Measurements from ENCODE around the gene HPCAL1.

Gene HPCAL1

DNA sequence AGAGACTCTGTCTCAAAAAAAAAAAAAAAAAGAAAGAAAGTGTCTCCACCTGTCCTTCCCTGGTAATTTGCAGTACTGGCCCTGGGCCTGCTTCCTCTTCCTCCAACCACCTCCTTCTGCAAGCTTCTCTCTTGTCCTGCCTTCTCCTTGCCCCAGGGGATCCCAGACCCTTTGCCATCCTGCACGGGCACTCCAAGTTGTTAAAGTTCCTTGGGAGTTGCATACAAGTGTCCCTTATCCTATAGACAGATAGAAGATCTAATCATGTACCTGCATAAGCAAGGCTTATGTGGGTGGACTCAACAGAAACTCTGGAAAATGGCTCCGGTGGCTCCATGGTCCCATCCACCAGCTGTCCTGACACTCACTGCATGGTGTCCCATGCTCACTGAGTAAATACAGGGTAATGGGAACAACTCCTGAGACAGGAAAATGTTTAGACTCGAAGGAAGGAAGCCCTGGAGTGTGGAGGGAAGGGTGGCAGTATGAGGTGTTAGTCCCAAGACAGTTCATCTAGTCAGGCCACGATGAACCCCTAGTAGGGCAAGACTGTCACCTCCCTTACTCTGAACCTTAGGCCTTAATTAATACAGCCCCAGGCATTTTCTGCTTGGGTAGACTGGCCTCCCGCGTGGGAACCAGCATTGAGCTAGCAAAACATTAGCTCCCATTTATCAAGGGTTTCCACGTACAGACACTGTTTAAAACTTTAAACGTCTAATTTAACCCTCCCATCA, 128.3 kb downstream of the HPCAL1 start:
- H3K36me3 ChIP-seq (ENCODE audit: insufficient read depth, low read length): no peaks in the 10 kb centered on the region
- H3K4me1 ChIP-seq (ENCODE audit: insufficient read depth, low read length): no peaks in the 10 kb centered on the region; the same call in 1 of the 2 replicates
- no peak overlapping the region for H3K9ac ChIP-seq (ENCODE audit: low read depth, low read length)
- H3K9me3 ChIP-seq (ENCODE audit: control insufficient read depth, insufficient read depth, low read length): no peaks in the 10 kb centered on the region

DNA sequence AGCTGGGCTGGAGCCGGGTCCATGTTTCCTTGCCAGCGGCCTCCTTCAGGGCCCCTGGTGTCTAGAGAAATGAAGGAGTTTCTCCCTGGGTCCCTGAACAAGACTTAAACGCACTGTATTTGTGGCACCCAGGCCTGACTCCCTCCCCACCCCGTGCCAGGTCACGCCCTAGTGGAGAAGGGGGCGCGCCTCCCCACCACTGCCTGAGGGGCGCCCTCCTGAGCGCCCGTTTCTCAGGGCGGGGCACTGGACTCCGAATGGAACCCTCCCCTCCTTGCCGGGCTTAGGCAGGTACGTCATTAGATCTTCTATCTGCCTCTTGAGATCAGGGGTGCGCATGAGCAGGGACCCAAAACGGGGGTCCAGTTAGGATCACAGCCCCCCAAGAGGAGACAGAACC, 129.1 kb downstream of the HPCAL1 start:
- Histone ChIP-seq H3K9ac (ENCODE audit: low read depth, low read length) (peak overlapping the region; percentile 55; the same call in 1 of the 2 replicates), H3K36me3 (ENCODE audit: insufficient read depth, low read length) (no peaks in the 10 kb centered on the region), H3K4me1 (ENCODE audit: insufficient read depth, low read length) (no peaks in the 10 kb centered on the region; the same call in 1 of the 2 replicates), H3K9me3 (ENCODE audit: control insufficient read depth, insufficient read depth, low read length) (no peaks in the 10 kb centered on the region)

DNA sequence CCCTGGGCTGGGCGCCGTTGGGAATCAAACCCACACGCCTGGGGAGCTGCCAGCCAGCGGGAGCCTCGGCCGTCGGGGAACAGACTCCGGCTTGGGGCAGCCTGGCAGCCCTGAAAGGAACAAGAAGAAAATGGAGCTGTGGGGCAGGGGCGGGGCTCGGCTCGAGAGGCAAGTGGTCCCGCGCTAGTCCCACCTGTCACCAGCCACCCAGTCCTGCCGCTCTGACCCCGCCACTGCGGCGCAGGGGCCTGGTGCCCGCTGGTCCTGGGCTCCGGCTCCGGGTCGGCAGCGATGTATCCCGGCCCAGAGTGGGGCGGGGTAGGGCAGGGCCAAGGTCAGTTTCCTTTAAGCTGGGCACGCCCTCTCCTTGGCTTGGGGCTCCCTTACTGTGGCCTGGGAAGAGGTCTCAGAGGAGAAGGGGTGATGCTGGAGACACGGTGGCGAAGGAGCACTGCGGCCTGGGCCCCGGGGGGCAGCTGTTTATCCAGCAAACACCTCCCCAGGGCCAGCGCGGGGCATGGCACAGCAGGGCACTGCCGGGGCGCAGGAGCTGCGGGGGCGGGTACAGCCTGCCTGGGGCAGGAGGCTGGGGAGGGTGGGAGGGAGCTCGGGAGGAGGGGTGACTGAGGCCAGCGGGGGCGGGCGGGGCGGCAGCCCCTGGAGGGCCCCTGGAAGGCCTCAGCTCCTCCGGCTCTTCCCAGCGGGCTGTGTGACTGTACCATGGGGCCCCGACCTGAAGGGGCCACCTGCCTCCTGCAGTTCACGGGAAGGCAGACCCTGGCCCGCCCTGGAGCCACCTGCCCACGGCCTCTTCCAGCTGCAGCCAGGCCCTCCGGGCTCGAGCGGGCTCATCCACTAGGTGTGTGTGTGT, 129.8 kb downstream of the HPCAL1 start:
- H3K4me1 ChIP-seq (ENCODE audit: insufficient read depth, low read length): no peaks in the 10 kb centered on the region; the same call in 1 of the 2 replicates
- no peaks in the 10 kb centered on the region for H3K9me3 ChIP-seq (ENCODE audit: control insufficient read depth, insufficient read depth, low read length)
- H3K36me3 ChIP-seq (ENCODE audit: insufficient read depth, low read length): no peaks in the 10 kb centered on the region
- peak overlapping the region; percentile 55; the same call in 1 of the 2 replicates for H3K9ac ChIP-seq (ENCODE audit: low read depth, low read length)

- Histone ChIP-seq H3K9me3 (ENCODE audit: control insufficient read depth, insufficient read depth, low read length) (no peaks in the 10 kb centered on the region), H3K36me3 (ENCODE audit: insufficient read depth, low read length) (no peaks in the 10 kb centered on the region)
Measured at GRCh38 chr2:10433264-10433946, 130.7 kb downstream of the HPCAL1 start.

GRCh38 chr2:10433947-10434885, 131.5 kb downstream of the HPCAL1 start:
- no peaks in the 10 kb centered on the region; the same call in 1 of the 2 replicates for H3K4me1 ChIP-seq (ENCODE audit: insufficient read depth, low read length)
- H3K9me3 ChIP-seq (ENCODE audit: control insufficient read depth, insufficient read depth, low read length): no peaks in the 10 kb centered on the region
- no peaks in the 10 kb centered on the region for H3K36me3 ChIP-seq (ENCODE audit: insufficient read depth, low read length)
- no peak overlapping the region for H3K9ac ChIP-seq (ENCODE audit: low read depth, low read length)

More at GRCh38 chr2:10433264-10433946, 130.7 kb downstream of the HPCAL1 start:
- H3K4me1 ChIP-seq (ENCODE audit: insufficient read depth, low read length): no peaks in the 10 kb centered on the region; the same call in 1 of the 2 replicates
- no peak overlapping the region for H3K9ac ChIP-seq (ENCODE audit: low read depth, low read length)

GRCh38 chr2:10434886-10435819, 132.4 kb downstream of the HPCAL1 start:
- no peaks in the 10 kb centered on the region for H3K9me3 ChIP-seq (ENCODE audit: control insufficient read depth, insufficient read depth, low read length)
- no peaks in the 10 kb centered on the region; the same call in 1 of the 2 replicates for H3K4me1 ChIP-seq (ENCODE audit: insufficient read depth, low read length)
- H3K36me3 ChIP-seq (ENCODE audit: insufficient read depth, low read length): no peaks in the 10 kb centered on the region
- no peak overlapping the region for H3K9ac ChIP-seq (ENCODE audit: low read depth, low read length)

GRCh38 chr2:10435820-10436204, 133.1 kb downstream of the HPCAL1 start:
- H3K4me1 ChIP-seq (ENCODE audit: insufficient read depth, low read length): no peaks in the 10 kb centered on the region; the same call in 1 of the 2 replicates
- H3K36me3 ChIP-seq (ENCODE audit: insufficient read depth, low read length): no peaks in the 10 kb centered on the region
- no peaks in the 10 kb centered on the region for H3K9me3 ChIP-seq (ENCODE audit: control insufficient read depth, insufficient read depth, low read length)
- no peak overlapping the region for H3K9ac ChIP-seq (ENCODE audit: low read depth, low read length)

DNA sequence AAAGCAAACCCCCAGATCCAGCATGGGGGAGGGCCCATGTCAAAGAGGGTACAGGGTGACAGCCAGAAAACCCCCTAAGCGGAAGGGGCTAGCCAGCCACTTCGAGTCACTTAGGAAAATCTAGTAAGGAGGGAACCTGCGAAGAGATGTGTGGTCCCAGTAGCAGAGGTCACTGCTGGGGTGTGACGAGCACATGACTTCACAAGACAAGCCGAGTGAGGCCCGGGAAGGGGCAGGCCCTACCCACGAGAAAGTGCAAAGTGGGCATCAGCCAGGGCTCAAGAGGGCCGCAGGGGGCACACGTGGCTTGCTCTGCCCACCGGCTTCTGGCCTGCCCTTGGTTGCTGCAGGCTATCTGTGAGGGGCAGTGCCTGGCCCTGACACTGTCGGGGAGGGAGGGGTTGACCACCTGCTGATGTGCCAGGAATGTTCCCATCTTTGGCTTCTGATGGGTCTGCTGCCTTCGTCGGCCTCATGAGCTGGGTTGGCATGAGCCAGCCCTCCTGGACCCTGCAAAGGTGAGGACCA, 133.9 kb downstream of the HPCAL1 start:
- no peak overlapping the region for H3K9ac ChIP-seq (ENCODE audit: low read depth, low read length)
- no peaks in the 10 kb centered on the region for H3K9me3 ChIP-seq (ENCODE audit: control insufficient read depth, insufficient read depth, low read length)
- no peaks in the 10 kb centered on the region for H3K36me3 ChIP-seq (ENCODE audit: insufficient read depth, low read length)
- H3K4me1 ChIP-seq (ENCODE audit: insufficient read depth, low read length): no peaks in the 10 kb centered on the region; the same call in 1 of the 2 replicates

DNA sequence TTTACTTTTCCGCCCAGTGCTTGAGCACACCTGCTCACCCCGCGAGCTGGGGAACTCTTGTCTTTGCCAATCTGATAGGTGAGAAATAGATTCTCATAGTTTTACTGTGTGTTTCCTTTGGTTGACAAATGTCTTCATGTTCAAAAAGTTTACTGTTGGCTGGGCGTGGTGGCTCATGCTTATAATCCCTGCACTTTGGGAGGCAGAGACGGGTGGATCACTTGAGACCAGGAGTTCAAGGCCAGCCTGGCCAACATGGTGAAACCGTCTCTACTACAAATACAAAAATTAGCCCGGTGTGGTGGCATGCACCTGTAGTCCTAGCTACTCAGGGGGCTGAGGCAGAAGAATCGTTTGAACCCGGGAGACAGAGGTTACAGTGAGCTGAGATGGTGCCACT, 135.1 kb downstream of the HPCAL1 start:
- Histone ChIP-seq H3K36me3 (ENCODE audit: insufficient read depth, low read length) (peaks cover 7% of the 10 kb centered on the region), H3K9me3 (ENCODE audit: control insufficient read depth, insufficient read depth, low read length) (no peaks in the 10 kb centered on the region), H3K4me1 (ENCODE audit: insufficient read depth, low read length) (no peaks in the 10 kb centered on the region; the same call in 1 of the 2 replicates), H3K9ac (ENCODE audit: low read depth, low read length) (no peak overlapping the region)

DNA sequence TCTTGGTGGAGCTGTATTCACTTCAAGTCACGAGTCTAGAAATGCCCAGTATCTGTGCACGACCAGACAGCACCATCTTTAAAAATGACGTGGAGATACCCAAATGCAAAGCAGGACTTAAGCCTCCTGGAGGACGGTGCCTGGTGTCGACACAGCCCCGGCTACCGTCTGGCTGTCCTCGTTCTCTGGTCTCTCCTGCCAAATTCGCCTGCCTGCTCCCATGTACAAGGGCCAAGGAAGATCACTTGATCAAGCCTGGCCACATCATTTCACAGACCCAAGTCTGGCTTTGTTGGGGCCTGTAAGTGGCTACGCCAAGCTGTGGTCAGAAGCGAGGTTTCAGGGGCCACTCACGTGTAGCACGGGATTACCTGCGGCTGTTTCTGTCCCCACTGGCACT, 136.0 kb downstream of the HPCAL1 start:
- Histone ChIP-seq H3K4me1 (ENCODE audit: insufficient read depth, low read length) (no peaks in the 10 kb centered on the region; the same call in 1 of the 2 replicates), H3K9me3 (ENCODE audit: control insufficient read depth, insufficient read depth, low read length) (no peaks in the 10 kb centered on the region), H3K9ac (ENCODE audit: low read depth, low read length) (no peak overlapping the region), H3K36me3 (ENCODE audit: insufficient read depth, low read length) (peaks cover 16% of the 10 kb centered on the region)

- Histone ChIP-seq H3K4me1 (ENCODE audit: insufficient read depth, low read length) (no peaks in the 10 kb centered on the region), H3K36me3 (ENCODE audit: insufficient read depth, low read length) (peaks cover 20% of the 10 kb centered on the region), H3K9me3 (ENCODE audit: control insufficient read depth, insufficient read depth, low read length) (no peaks in the 10 kb centered on the region), H3K9ac (ENCODE audit: low read depth, low read length) (no peak overlapping the region)
Measured at GRCh38 chr2:10439185-10439879, 136.6 kb downstream of the HPCAL1 start.

DNA sequence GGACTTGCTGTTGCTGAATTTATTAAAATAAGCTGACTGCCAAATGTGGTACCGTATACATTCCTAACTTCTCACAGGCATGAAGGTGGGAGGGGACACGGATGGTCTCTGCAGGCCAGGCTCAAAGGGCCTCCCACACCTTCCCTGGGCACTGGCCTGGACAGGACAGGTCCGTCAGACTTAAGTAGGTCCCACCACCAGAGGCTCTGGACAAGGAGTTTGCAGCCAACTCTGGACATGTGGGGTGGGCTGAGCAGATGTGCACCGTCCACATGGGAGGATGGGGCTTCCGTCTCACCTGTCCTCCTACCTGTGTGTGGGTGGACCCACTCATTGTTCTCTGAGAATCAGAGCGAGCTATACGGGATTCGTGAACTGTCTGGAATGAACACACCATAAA, 137.3 kb downstream of the HPCAL1 start:
- no peaks in the 10 kb centered on the region for H3K9me3 ChIP-seq (ENCODE audit: control insufficient read depth, insufficient read depth, low read length)
- no peaks in the 10 kb centered on the region for H3K4me1 ChIP-seq (ENCODE audit: insufficient read depth, low read length)
- H3K9ac ChIP-seq (ENCODE audit: low read depth, low read length): no peak overlapping the region
- peaks cover 22% of the 10 kb centered on the region for H3K36me3 ChIP-seq (ENCODE audit: insufficient read depth, low read length)
